Measurements from ENCODE around the gene SLC47A2.

Gene SLC47A2

DNA sequence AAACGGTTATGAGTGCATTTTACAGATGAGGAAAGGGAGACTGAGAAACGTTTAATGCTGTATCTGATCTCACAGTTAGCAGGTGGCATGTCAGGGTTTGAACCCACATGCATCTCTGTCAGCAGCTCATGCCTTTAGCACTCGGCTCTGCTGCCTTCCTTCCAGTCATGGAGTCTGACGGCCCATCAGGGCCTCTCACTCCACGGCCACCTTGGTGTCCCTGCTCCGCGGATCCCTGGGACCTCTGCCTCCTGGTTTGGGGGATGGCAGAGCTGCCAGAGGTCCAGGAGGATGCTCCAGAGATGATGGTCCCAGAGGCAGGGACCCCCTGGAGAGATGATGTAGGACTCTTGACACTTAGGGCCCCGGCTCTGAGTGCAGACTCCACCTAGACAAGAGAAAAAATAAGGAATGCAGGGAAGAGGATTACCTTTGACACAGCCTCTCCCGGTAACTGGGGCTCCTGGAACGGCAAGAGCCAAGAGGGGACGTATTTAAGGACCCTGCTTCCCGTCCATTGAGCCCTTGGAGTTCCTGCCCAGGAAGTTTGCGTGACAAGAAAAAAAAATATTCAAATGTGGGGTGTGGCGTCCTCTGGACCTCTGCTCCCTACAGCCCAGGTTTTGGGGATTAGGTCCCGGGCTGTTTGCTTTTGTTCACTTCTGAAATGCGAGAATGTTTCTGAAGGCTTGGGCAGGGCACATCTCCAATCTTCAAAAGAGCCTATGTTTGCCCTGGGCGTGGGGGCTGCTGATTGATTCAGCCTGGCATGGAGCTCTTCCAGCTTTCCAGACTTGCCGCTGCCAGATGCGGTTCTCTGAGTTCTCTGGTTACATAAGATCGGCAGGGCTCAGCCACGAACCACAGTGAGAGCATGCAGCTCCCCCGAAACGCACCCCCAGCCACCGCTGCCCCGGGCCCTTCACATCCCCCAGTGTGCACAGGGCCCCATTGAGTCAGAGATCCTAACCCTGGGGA lies 31.7 kb upstream of the SLC47A2 start, which contains the start of gene ALDH3A1:
ALDH3A1 (minus strand) TSS at position 470 of the 978 bp plus-strand sequence. CDS start 3,169 bp downstream, outside the sequence.
- no peak for DNase-seq (ENCODE audit: low read depth)

DNA sequence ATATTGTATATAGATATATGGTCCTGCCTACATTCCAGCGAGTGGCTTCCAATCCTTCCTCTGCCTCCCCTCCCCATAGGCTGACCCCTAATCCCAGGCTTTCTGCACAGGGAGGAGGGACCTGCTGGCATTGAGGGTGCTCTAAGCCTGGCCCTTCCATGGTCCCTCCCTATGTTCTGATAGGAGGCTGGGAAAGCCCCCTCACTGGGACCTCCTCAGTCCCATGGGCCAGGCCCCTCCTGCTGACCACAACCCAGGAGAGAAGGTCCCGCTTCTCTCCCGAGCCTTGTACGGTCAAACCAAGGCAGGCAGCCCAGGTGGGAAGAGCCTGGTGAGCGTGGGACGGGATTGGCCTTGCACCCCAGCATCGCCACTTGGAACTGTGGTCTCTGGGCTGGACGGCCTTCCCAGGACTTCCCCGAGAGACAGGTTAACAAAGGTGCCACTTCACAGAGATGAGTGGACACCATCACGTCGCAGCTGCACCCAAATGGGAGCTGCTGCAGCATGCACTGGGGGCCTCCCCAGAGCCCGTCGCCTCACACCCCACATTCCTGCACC lies 30.9 kb upstream of the SLC47A2 start:
- DNase-seq (ENCODE audit: low read depth): no peak

DNA sequence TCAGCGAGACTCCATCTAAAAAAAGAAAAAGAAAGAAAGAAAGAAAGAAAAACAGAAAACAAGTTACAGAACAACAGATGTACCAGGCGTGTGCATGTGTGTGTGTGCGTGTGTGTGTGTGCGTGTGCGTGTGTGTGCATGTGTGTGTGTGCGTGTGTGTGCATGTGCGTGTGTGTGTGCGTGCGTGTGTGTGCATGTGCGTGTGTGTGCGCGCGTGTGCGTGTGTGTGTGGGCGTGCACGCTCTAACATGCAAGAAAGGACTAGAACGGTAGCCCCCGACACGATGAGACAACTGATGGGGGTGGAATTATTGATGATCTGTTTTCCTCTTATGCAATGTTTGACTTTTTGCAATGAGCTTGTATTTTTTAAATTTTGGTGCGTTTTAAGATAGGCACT lies 30.1 kb upstream of the SLC47A2 start:
- DNase-seq (ENCODE audit: low read depth): no peak

DNA sequence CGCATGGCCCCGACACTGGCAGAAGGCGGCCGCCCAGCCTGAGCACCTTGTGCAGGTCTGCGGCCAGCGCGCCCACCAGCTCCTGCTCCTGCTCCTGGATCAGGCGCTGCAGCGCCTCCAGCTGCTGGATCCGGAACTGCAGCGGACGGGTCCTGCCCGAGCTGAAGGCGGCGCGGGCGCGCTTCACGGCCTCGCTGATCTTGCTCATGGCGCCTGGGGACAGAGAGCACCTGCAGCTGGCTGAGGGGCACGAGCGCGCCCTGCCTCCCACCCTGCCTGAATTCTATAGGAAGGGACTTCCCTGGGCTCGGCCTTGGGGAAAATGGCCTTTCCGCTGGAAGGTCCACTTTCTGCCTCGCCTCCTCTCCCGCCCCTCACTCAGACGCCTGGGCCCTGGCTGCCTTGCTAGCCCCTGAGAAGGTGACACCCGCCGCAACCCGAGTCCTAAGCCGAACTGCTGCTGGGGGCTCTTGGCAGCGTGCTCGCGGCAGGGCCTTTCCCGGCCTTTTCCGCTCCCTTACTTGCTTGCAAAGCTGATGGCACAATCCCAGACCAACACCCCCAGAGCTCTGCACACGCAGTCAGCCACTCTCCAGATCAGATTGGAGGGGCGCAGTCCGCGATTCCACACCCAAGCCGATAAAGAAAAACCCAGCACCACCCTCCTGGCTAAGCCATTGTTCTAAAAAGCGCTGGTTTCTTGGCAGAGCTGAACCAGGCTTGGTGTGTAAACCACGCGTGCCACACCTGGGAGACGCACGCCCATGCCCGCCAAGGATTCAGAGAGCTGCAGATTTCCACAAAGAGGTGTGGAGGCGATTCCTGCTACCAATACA lies 28.8 kb upstream of the SLC47A2 start:
- DNase-seq (ENCODE audit: low read depth): no peak

DNA sequence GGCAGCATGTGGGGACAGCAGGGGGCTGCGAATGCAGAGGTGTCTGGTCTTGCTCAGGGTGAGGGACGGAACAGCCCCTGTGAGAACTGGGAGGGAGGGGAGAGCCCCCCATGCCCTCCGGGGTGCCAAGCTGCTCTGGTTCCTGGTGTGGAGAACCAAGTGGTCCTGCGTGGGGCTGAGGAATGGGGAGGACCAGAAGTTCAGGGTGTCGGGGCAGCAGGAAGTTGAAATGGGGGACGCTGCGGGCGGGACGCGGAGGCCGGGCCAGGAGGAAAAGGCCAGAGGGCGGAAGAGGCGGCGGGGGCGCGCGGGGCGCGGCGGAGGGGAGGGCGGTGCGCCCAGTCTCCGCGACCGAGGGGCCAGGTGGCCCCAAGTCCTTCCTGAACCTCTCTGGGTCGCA lies 28.1 kb upstream of the SLC47A2 start:
- DNase-seq (ENCODE audit: low read depth): no peak

DNA sequence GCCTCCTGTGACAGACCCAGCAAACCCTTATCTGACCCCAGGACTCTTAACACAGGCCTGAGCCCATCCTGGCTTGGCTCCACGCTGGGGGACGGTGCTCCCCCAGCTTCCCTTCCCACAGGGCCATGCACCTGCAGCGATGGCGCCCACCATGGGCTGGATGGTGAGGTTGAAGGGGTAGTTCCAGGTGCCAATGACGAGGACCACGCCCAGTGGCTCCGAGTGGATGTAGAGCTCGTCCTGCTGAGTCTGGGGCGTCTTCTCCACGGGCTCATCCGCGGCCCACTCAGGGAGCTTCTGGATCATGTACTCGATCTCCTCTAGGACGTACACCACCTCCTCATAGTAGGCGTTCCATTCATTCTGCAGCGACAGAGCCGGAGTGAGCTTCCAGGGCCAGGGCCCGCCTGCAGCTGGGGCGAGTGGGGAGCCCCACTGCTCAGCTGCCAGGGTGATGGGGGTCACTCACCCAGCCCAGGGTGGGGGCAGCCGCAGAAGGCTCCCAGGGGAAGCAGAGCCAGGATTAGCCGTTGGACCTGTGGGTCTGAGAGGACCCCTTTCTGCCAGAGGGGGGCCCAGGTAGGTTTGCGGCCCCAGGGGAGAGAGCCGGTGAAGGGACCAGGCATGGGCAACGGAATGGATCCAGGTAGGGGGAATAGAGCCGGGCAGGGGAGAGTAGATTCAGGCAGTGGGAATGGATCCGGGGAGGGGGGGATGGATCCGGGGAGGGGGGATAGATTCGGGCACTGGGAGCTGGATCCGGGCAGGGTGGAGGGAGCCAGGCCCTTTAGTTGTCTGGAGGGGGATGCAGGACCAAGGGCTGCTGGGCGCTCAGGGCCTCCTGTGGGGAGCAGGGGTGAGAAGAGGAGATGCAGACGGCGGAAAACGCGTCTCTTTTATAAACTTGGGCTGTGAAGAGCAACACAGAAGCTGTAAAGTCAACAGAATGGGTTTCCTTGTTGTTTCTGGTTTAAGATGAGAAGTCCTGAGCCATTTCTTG lies 27.0 kb upstream of the SLC47A2 start:
- no peak for DNase-seq (ENCODE audit: low read depth)

DNA sequence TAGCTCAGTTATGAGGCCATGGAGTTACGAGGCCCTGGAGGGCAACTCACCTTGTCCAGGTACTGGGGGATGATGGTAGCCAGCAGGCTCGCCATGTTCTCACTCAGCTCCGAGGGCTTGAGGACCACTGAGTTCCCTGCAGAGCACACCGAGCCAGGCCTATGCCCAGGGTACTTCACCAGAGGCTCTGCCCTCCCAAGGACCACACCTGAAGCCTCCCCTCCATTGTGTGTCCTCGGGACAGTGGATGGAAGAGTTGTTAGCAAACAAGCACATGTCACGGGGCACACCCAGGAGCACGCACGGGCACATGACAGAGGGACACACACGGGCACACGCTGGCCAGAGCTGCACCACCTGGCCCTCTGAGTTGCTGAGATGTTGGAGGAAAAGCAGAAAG lies 26.1 kb upstream of the SLC47A2 start:
- no peak for DNase-seq (ENCODE audit: low read depth)

DNA sequence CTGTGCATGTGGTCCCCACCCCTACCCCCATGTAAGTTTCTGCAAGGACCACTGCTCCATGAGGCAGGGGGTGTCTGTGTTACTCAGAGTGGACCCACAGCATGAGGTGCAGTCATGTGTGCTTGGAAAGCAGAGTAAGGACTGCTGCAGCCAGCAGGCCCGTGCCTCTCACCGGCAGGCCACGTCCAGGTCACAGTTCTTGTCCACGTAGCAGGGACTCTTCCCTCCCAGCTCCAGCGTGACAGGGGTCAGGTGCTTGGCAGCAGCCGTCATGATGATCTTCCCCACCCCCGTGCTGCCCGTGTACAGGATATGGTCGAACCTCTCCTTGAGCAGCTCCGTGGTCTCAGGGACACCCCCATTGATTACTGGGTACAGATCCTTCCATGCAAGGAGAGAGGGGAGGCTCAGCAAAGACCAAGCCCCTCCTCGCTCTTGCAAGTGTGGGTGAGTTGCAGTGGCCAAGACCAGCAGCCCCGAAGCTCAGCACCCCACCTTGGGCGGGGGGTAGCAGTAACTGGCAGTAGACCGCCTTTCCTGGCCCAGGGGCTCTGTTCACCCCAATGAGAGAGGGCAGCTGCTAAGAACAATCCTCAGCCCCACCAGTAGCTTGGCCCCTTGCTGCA lies 25.6 kb upstream of the SLC47A2 start:
- DNase-seq (ENCODE audit: low read depth): no peak

DNA sequence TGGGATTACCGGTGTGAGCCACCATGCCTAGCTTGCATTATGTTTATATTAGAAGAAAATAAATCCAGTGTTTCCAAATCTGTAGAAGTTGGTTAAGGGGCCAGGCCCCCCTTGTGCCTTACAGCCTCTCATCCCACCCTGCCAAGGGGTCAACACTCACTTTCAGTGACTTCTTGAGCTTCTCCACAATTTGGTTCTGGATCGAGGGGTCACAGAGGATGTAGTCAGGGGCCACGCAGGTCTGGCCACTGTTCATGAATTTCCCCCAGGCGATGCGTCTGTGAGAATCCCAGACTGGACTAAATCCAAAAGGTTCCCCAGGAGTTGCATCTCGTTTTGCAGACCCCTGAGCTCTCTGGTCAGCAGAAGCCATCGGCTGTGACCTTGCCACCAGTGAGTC lies 24.5 kb upstream of the SLC47A2 start:
- DNase-seq (ENCODE audit: low read depth): no peak

DNA sequence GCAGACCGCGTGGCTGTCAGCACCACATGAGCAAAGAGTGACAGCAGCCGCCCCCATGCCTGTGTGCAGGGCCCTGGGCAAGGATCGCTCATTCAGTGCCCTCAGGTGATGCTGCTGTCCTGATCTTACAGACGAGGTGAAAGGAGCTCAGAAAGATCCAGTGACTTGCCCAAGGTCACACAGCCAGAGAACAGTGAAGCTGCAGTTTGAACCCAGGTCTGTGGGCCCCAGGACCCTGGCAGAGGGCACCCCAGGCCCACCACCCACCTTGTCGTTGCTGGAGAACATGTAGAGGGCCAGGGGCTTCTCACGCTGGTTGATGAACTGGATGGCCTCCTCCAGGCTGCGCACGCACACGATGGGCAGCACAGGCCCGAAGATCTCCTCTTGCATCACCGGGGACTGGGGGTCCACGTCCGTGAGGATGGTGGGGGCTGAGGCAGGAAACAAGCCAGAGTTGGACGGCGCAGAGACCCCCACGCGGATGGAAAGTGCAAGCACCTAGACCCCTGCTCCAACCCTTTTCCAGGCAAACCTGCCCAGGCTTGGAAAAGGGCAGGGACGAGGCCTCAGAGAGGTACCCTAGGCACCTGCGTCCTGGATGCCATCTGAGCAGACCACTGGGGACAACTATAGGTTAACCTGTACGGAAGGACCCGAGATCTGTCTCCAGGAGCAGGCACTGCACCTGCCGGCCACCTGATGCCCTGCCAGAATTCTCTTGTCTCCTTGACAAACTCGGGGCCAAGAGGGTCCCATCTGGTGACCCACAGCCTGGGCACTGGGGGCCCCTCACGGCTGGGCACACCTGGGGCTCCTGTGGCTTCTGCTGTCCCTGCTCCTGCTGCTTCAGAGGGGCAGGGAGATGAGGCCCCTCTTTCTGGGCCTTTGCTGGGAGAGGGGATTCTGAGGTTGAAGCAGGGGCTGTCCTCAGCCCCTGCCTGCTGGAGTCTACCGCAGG lies 23.1 kb upstream of the SLC47A2 start:
- no peak for DNase-seq (ENCODE audit: low read depth)

DNA sequence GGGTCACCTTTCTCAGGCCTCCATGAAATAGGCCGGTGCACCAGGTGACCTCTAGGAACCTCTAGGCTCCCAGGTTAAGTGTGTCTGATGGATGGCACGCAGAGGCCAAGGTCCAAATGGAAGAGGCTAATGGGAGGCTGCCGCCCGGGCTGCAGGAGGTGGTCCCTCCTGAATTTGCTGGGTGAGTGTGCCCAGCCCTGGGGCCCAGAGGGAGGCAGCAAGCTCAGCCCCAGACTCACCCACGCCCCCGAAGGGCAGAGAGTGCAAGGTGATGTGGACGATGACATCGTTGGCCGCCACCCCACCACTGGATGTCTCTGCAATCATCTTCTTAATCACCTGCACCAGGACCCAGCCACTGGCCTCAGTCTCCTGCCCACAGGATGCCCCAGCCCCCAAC lies 22.4 kb upstream of the SLC47A2 start:
- DNase-seq (ENCODE audit: low read depth): no peak

DNA sequence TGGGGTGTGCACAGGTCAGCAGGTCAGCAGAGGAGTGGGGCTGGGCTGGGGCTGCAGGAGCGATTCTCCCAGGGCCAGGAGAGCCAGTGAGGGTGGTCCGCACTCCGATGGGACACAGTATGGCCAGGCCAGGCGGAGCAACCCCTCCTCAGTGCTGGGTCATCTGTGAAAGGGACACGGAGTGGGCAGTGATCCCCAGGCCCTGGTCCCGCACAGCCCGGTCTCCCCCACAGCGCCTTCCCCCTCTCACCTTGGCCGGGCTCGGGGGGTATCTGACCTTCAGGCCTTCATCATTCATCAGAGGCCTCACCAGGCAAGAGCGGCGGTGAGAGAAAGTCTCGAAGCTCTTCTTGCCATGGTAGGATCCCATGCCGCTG lies 21.7 kb upstream of the SLC47A2 start:
- DNase-seq (ENCODE audit: low read depth): no peak

DNA sequence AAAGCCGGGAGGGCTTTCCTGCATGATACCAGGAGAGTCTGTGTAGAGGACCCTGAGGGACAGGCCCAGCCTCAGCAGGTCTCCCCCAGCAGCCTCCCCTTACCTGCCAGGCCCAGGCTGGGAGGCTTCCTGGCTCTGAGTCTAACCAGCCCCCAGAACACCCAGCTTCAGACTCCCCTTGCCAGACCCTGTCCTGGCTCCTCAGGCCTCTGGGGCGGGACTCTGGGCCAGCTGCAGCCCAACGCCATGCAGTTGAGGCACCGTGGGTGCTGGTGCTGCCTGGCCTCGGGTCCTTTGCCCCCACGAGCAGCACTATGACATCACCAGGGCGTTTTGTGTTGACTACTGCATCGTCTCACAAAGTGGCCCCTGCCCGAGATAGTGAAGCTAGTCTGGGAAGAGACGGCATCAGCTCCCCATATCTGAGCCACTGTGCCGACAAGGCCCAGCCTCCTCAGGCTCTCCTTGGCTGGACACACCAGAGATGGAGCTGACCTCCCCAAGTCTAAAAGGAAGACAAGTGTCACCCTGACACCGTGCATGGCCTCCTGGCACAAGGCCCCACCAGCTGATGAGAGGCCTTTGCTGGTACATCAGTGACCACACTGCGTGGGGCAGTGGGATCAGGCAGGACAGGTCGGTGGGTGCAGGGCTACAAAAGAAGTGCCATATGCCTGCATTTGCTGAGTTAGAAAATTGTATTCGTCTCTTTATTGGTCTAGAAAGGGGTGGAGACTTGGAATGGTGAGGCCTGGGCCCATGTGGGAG lies 21.1 kb upstream of the SLC47A2 start:
- DNase-seq (ENCODE audit: low read depth): no peak

DNA sequence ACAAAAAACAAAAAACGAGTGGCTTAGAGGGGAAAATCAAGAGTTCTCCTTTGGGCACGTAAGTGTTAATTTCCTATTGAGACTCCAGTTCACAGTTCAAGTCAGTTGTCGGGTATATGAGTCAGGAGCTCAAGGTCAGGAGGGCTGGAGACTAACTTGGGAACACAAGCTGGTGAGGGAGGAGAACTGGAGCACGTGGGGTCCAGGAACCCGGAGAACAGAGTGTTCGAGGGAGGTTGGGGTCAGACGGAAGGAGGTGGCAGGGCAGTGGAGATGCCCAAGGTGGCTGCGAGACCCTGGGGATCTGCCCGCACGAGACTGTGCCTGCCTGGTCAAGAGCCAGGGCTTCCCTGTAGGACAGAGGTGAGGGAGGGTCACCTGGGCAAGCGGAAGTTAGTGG lies 19.7 kb upstream of the SLC47A2 start:
- DNase-seq (ENCODE audit: low read depth): no peak

DNA sequence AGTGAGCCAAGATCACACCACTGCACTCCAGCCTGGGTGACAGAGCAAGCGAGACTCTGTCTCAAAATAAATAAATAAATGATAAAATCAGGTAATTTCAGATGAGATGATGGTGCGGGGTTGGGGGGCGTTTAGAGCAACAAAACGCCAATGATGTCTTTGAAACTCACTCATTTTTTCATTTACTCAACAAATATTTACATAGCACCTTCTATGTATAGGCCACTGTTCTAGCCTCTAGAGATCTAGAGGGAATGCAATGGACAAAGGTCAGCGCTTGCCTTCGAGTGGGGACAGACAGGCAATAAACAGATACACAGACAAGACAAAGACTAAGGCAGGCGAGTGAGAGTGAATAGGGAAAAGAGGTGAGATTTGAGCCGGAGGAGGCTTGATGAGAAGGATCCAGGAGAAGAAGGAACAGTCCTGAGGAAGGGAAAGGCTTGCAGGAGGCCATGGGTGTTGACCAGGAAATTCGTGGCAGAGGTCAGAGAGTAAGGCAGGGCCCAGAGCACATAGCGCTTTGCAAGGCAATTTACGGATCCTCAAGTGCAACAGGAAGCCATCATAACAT lies 17.7 kb upstream of the SLC47A2 start:
- no peak for DNase-seq (ENCODE audit: low read depth)

DNA sequence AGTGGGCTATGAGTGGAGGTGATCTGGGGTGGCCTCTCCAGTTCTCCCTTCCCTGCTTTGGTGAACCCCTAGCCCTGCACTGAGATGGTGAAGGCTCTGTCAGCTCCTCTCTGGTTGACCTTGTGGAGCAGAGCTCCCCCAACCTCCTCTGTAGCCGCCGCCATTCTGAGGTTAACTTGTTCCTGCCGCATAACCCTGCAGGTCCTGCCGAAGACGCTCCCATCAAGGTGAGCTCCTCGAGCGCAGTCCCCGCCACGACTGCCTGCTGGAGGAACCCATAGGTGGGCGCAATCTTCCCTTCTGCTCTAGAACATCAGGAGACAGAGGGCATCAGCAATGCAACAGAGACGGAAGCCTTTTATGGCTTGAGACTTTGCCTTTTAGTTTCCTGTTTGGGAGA lies 15.2 kb upstream of the SLC47A2 start:
- no peak for DNase-seq (ENCODE audit: low read depth)

DNA sequence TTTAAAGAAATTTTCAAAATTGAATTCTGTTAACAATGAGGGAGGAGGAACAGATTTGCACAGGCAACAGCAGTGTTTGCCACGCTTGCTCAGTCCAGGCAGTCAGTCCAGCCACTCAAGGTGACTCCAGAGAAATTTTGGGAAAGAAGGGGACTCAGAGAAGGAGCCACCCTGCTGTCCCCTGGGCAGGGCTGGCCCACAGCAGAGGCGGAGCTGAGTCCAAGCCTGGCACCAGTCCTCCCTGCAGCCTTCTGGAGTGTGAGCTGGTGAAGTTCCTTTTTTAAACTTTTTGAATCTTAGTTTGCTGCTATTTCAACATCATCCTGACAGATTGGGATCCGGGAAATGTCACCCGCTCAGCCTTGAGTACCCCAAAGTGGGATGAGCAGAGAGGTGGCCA lies 14.5 kb upstream of the SLC47A2 start:
- no peak for DNase-seq (ENCODE audit: low read depth)

DNA sequence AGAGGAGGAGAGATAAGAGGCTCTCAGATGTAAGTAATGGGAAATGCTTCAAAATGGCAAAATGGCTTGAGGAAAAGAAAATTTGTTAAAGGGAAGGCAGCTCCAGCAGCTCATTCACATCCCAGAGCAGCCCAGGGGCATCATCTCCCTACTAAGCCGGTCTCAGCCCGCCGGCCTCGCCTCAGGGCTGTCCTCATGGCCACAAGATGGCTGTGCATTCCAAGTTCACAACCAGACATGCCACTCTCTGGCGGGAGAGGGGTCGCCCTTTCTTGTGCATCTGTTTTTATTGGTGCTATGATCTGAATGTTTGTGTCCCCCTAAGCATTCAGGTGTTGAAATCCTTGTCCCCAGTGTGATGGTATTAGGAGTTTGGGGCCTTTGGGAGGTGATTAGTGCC lies 13.5 kb upstream of the SLC47A2 start:
- DNase-seq (ENCODE audit: low read depth): no peak

DNA sequence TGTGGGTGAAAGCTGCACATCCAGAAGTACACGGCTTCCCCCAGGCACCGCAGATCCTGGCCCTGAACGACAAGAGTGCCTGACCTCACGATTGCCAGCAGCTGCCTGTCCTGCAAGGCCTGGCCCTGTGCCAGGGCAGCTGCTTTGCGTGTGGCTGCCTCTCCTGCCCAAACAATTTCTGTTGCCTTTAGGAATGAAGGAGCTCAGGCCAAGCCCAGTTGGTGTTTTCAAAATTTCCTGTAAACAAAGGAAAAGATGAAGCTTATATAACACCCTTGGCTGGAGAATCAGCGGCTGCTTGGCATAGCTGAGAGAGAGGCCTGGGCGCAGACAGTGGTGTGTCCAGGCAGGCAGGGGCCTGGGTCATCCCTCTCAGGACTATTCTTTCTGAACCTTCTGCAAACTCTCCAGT lies 11.7 kb upstream of the SLC47A2 start:
- DNase-seq (ENCODE audit: low read depth): no peak

Measured in HS-5 (cell line).